T-cell (primary cell): ENCODE results near the gene ABHD15. TPM values are rescaled to one million over a fixed set of nuclear protein-coding genes. Genes with fewer than 3 reads are reported as not detected.

Experiments used
- ATAC-seq, 4 experiments: fragments of 200-7000 bp in 3 of 4; fragments of 150-1000 bp in 1 of 4; cut with Tn5 transposase; replicated peaks in 1 of 4; 1 replicate in 3 of 4; 2 replicates in 1 of 4; pipeline ENCODE4 v1.10.0; 2021; ENCODE audit warnings: moderate library complexity in 3 of 4, mild to moderate bottlenecking in 2 of 4, moderate number of reproducible peaks in 1 of 4
- CTCF ChIA-PET, 2 donors: fragments of 300-600 bp; sonication (Branson Sonifier 250); formaldehyde crosslinking; loops; one replicate each; lab custom pipeline; 2022; ENCODE audit warnings: antibody characterized with exemption in 2 of 2; lab: Charles Lee
- POLR2A ChIA-PET, 2 donors: fragments of 300-600 bp; sonication (Branson Sonifier 250); formaldehyde crosslinking; loops; one replicate each; lab custom pipeline; 2022; ENCODE audit warnings: antibody characterized with exemption in 2 of 2; lab: Charles Lee
- DNase-seq, 35 experiments: peaks; one replicate each; pipeline versions ENCODE4 v3.0.0 to v3.0.0-alpha.2; 2013 to 2023
- H3K27ac ChIP-seq: one replicate; pipeline ENCODE4 v1.5.1; 2013; ENCODE audit warnings: low read length
- H3K27me3 ChIP-seq, 2 experiments: replicated peaks in 1 of 2; 1 replicate in 1 of 2; 2 replicates in 1 of 2; pipeline versions ENCODE4 v1.6.1 to v1.7.0; 2013; ENCODE audit warnings: low read length in 1 of 2, mixed read lengths in 1 of 2; ENCODE audit not compliant: control insufficient read depth in 2 of 2, insufficient read depth in 2 of 2; ENCODE audit errors: extremely low read depth in 1 of 2
- H3K36me3 ChIP-seq, 2 donors: 1 replicate in 1 of 2; 2 replicates in 1 of 2; pipeline versions ENCODE4 v1.6.1 to v1.7.0; 2013; ENCODE audit warnings: low read length in 1 of 2; ENCODE audit not compliant: control insufficient read depth in 2 of 2, insufficient read depth in 1 of 2; ENCODE audit errors: extremely low read depth in 1 of 2
- H3K4me1 ChIP-seq, 2 experiments: 1 replicate in 1 of 2; 2 replicates in 1 of 2; pipeline versions ENCODE4 v1.6.1 to v1.7.0; 2013; ENCODE audit warnings: low read length in 2 of 2, mixed read lengths in 1 of 2; ENCODE audit not compliant: insufficient read depth in 2 of 2, control insufficient read depth in 1 of 2; ENCODE audit errors: extremely low read depth in 1 of 2
- H3K4me3 ChIP-seq, 2 donors: 1 replicate in 1 of 2; 2 replicates in 1 of 2; pipeline versions ENCODE4 v1.5.1 to v1.7.0; 2013; ENCODE audit warnings: mild to moderate bottlenecking in 2 of 2, low read length in 1 of 2, moderate library complexity in 1 of 2; ENCODE audit not compliant: control insufficient read depth in 1 of 2; ENCODE audit errors: extremely low read depth in 1 of 2
- H3K9me3 ChIP-seq: 2 replicates; pipeline ENCODE4 v1.7.0; 2013
- H3K27ac Mint-ChIP-seq, 2 donors: one replicate each; pipeline ENCODE4 v1.8.0; 2020 to 2021; ENCODE audit warnings: mild to moderate bottlenecking in 2 of 2, mixed read lengths in 2 of 2
- H3K27me3 Mint-ChIP-seq, 2 donors: one replicate each; pipeline ENCODE4 v1.8.0; 2021 to 2022; ENCODE audit warnings: mixed read lengths in 2 of 2
- H3K36me3 Mint-ChIP-seq: one replicate; pipeline ENCODE4 v1.8.0; 2021; ENCODE audit warnings: mixed read lengths
- H3K4me1 Mint-ChIP-seq, 3 donors: one replicate each; pipeline ENCODE4 v1.8.0; 2020 to 2022; ENCODE audit warnings: mixed read lengths in 3 of 3, mild to moderate bottlenecking in 1 of 3
- H3K4me3 Mint-ChIP-seq, 3 donors: one replicate each; pipeline ENCODE4 v1.8.0; 2020 to 2022; ENCODE audit warnings: mild to moderate bottlenecking in 3 of 3, mixed read lengths in 3 of 3, moderate library complexity in 3 of 3
- H3K9me3 Mint-ChIP-seq, 3 donors: one replicate each; pipeline ENCODE4 v1.8.0; 2020 to 2022; ENCODE audit warnings: mixed read lengths in 3 of 3
- WGBS: methylation state at CpG from one replicate; pipeline ENCODE4 v1.1.5; 2013; ENCODE audit warnings: missing lambda C conversion rate; ENCODE audit not compliant: insufficient coverage; 5-methylcytosine and 5-hydroxymethylcytosine counted together
- total RNA-seq, 35 experiments: library from RNA in 6 of 35; stranded (reverse) in 6 of 35; fragments of 120-200 nt in 1 of 35; gene quantifications; one replicate each; pipeline versions ENCODE4 v1.2.1 to v1.2.4 and lab custom pipeline; 2013 to 2026

ABHD15 gene
- total RNA-seq, 5 donors from 2014 or later (not counting 1 experiment from before 2014, with no cell fraction given) = 7.9 to 23.1 (median 16.5) TPM

DNA sequence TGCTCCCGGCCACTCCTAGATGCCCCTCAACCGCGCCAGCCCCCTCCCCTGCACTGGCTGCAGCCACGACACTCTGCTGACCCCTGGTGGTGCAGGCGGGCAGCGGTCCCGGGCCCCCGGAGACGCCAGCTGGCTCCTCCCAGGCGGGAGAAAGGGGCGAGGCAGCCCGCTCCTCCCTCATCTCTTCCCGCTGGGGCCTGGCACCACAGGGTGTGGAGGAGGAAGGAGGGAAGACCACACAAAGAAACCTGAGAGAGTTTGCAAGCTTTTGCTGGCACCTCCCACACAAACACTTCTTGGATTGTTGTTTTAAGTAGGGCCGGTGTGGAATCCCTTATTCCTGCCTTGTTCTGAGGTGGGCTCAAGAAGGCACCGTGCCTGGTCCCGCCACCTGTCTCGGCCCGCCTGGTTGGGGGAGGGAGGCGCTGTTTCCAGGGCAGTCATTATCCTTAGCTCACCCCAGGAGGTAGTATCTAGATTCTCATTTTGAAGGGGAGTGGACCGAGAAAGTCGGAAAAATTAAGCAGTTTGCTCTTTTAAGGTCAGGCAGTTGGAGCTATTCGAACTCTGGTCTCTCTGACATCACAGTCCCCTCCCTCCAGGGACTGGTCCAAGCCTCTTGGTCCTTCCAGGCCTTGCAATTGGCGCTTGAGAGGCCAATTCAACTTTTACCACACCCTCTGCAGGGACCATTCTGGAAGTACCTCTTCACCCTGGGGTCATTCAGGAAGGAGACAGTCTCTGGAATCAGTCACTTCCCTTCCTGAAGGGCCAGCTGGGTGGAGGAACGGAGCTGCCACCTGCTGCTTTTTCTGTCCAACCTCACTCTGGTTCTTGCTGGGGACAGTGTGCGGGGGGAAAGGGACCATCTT lies 25.1 kb upstream of the ABHD15 start:
- POLR2A ChIA-PET = no interaction called here
- Mint-ChIP-seq H3K27me3 (no peaks in the 10 kb centered on the region), H3K36me3 (no peaks in the 10 kb centered on the region), H3K4me3 (peak overlapping the region; percentile 81 to 83 (median 83)), H3K27ac (peak overlapping the region; percentile 72 to 91), H3K4me1 (peaks cover 39 to 50% (median 46%) of the 10 kb centered on the region in 3 donors), H3K9me3 (no peaks in the 10 kb centered on the region)
- no peak overlapping the region for H3K27ac ChIP-seq
- H3K9me3 ChIP-seq = no peaks in the 10 kb centered on the region
- CTCF ChIA-PET = interaction anchor here in 1 of 2 donors (0.6 to 4.4 kb wide), 4 partner anchors 11 to 222 kb away, joined by 3 to 56 read pairs (median 5); no protein-coding TSS in a partner anchor
- DNase-seq (peak in 30 of 35 experiments; percentile 29 to 81 (median 60)), ATAC-seq (peak; percentile 32 to 45 (median 32))
- H3K4me3 ChIP-seq = peak overlapping the region in 1 of 2 donors; percentile 16
- 53% methylated on average over 4 of the region's 25 CpGs for WGBS
- no peaks in the 10 kb centered on the region for H3K36me3 ChIP-seq
- H3K27me3 ChIP-seq = peaks cover 0 to 21% of the 10 kb centered on the region in 2 experiments
- H3K4me1 ChIP-seq = peaks cover 31 to 65% of the 10 kb centered on the region in 2 experiments

DNA sequence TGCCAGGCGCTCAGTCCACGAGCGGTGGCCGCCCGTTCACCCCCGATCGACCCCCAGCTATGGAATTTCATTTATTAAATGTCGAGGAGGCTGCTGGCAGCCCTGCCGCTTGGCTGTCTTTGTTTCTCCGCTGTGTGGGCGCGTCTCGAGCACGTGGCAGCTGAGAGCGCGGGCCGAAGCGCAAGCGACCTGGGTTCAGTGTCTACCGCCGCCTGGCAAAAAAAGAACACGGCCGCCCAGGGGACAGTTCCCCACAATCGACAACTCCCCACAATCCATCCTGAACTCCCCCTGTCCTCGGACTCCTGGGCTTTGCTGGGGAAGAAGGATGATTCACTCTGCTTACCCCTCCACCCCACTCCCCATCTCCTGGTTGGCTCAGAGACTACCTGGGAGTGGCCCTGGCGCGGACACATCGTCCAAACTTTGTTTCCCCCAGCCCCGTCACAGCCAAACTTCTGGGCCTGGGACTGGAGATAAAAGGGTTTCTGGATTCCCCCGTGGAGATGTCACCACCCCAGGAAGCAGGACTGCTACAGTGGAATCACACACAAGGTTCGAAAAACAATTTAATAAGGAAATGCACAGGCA lies 24.4 kb upstream of the ABHD15 start:
- no peak overlapping the region for H3K27ac ChIP-seq
- no peak for ATAC-seq

DNA sequence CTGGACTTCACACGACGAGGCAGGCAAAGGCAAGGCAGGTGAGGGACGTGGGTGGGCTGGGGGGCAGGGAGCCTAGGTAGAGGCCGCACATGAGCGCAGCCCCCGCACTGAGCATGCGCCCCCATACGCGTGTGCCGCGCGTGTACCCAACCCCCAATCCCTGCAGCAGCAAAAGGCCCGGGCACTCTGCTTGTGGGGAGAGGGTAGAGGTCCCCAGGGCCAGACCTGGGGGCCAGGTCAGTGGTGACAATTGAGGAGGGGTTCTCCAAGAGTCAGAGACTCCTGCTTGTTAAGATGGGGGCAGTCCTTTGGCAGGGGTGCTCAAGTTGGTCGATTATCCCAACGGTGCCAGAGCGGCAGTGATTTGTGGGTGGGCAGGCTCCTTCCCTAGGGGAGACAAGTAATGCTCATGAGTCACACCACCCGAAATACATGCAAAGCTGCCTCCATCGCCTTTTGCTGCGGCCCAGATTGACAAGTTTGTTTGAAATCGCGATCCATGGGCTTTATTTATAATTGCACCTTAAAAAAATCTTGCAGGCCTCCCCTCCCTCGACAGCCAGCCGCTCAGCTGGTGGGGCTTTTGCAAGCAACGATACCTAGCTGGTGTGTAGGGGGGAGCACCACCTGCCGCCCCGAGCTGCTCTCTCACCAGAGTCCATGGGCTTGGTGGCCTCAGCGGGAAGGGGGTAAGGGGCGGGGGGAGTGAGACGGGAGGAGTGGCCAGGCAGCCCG lies 23.7 kb upstream of the ABHD15 start:
- Histone ChIP-seq H3K27me3 (peaks cover 0 to 20% of the 10 kb centered on the region in 2 experiments), H3K4me1 (peaks cover 34 to 73% of the 10 kb centered on the region in 2 experiments), H3K4me3 (peak overlapping the region; percentile 77 to 78), H3K27ac (peak overlapping the region; percentile 60), H3K9me3 (no peaks in the 10 kb centered on the region), H3K36me3 (no peaks in the 10 kb centered on the region)
- Mint-ChIP-seq H3K4me1 (peaks cover 52 to 64% (median 60%) of the 10 kb centered on the region in 3 donors), H3K27ac (peak overlapping the region; percentile 89 to 91), H3K27me3 (no peaks in the 10 kb centered on the region), H3K36me3 (no peaks in the 10 kb centered on the region), H3K9me3 (no peaks in the 10 kb centered on the region), H3K4me3 (peak overlapping the region; percentile 81 to 83 (median 83))
- POLR2A ChIA-PET = interaction anchor here in 1 of 2 donors (0.6 kb wide), 1 partner anchor 126 kb away, joined by 3 read pairs; no protein-coding TSS in a partner anchor
- CTCF ChIA-PET = interaction anchor here (0.6 to 4.4 kb wide), 8 partner anchors 9 to 1234 kb away, joined by 3 to 56 read pairs (median 4); partner anchors contain the start of gene CRLF3 (in 1 of the 2)
- WGBS = 52% methylated on average over 14 of the region's 30 CpGs
- ATAC-seq (no peak), DNase-seq (peak in 3 of 35 experiments; percentile 15 to 42 (median 27))

More for the DNA sequence above, 24.4 kb upstream of the ABHD15 start:
- Mint-ChIP-seq H3K27ac (peak overlapping the region; percentile 72 to 91), H3K4me3 (peak overlapping the region; percentile 81 to 83 (median 83)), H3K9me3 (no peaks in the 10 kb centered on the region), H3K27me3 (no peaks in the 10 kb centered on the region), H3K4me1 (peaks cover 45 to 57% (median 54%) of the 10 kb centered on the region in 3 donors), H3K36me3 (no peaks in the 10 kb centered on the region)
- 16% methylated on average over 18 of the region's 31 CpGs for WGBS
- POLR2A ChIA-PET = interaction anchor here in 1 of 2 donors (0.6 kb wide), 1 partner anchor 126 kb away, joined by 3 read pairs; no protein-coding TSS in a partner anchor
- DNase-seq = peak in 4 of 35 experiments; percentile 25 to 49 (median 35)
- CTCF ChIA-PET = interaction anchor here (0.6 to 4.4 kb wide), 9 partner anchors 10 to 1233 kb away, joined by 3 to 56 read pairs (median 4); partner anchors contain the start of gene CRLF3 (in 1 of the 2)
- H3K4me3 ChIP-seq = peak overlapping the region in 1 of 2 donors; percentile 16
- H3K4me1 ChIP-seq = peaks cover 31 to 72% of the 10 kb centered on the region in 2 experiments
- peaks cover 0 to 21% of the 10 kb centered on the region in 2 experiments for H3K27me3 ChIP-seq
- no peaks in the 10 kb centered on the region for H3K9me3 ChIP-seq
- no peaks in the 10 kb centered on the region for H3K36me3 ChIP-seq

DNA sequence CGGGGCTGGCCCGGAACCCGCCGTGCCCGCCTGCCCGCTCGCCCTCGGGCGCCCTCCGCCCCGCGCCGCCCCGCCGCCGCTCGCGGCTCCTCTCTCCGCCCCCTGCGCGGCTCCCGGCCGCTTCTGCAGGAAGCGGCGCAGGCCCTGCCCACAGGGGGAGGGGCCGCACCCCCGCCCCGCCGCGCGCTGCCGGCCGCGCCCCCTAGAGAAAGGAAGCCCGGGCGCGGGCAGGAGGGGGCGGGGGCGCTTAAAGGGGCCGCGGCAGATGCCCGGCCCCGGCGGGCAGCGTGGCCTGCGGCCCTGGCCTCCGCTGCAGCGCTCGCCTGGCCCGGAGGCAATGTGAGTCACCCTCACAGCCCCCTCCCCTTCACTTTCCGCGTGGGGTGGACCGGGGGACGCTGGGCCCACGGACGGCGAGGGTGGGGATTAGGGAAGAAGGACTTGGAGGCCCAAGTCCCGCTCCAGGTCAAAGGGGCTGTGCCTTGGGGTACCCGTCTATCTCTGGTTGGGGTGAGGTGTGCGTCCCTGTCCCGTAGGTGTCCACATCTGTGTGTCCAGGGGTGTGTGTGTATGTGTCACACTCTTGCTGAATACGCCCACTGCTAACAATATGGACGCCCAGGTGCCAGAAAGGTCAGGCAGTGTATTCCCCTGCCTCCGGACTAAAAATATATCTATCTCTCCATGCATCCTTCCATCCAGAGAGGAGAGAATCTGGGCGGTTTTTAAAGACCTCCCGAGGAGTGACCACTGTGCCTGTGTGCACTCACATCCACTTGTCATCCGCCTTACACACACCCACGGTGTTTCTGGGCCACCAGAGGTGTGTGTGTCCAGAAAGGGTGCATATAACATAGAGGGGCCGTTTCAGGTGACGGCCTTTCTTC lies 22.9 kb upstream of the ABHD15 start, which contains the start of gene GIT1:
Gene GIT1 (minus strand): TSS at position 125 of the 887 bp plus-strand sequence. CDS start 270 bp downstream, outside the sequence.
- Histone ChIP-seq H3K4me1 (peaks cover 38 to 81% of the 10 kb centered on the region in 2 experiments), H3K27ac (peak within 1 kb of the TSS; percentile 60), H3K4me3 (peak within 1 kb of the TSS; percentile 78 to 80), H3K9me3 (no peaks in the 10 kb centered on the region), H3K36me3 (no peaks in the 10 kb centered on the region), H3K27me3 (peaks cover 0 to 12% of the 10 kb centered on the region in 2 experiments)
- H3K27me3 Mint-ChIP-seq = no peaks in the 10 kb centered on the region
- no peaks in the 10 kb centered on the region for H3K36me3 Mint-ChIP-seq
- H3K27ac Mint-ChIP-seq = peak within 1 kb of the TSS; percentile 92 to 94
- H3K9me3 Mint-ChIP-seq = no peaks in the 10 kb centered on the region
- CTCF ChIA-PET = no interaction called here
- H3K4me3 Mint-ChIP-seq = peak within 1 kb of the TSS; percentile 87 to 93 (median 89)
- peak; percentile 81 to 88 (median 84) for ATAC-seq
- peak; percentile 68 to 93 (median 81) for DNase-seq
- WGBS = under 1% methylated on average over 47 of the region's 70 CpGs
- H3K4me1 Mint-ChIP-seq = peaks cover 58 to 70% (median 69%) of the 10 kb centered on the region in 3 donors
- POLR2A ChIA-PET = no interaction called here
